Effector memory CD4-positive, alpha-beta T cell (primary cell): Measurements from ENCODE around the gene PROSER3.

ENCODE experiments used
- DNase-seq, 3 donors: peaks; one replicate each; pipeline ENCODE4 v3.0.0-alpha.2; 2020
- H3K27ac ChIP-seq: 2 replicates; pipeline ENCODE4 v1.7.0; 2013; ENCODE audit warnings: mild to moderate bottlenecking, low read length, moderate library complexity; ENCODE audit not compliant: insufficient read depth, poor library complexity, severe bottlenecking
- H3K27me3 ChIP-seq: replicated peaks from 2 replicates; pipeline ENCODE4 v1.7.0; 2013; ENCODE audit warnings: mild to moderate bottlenecking, low read length; ENCODE audit not compliant: insufficient read depth, control insufficient read depth, poor library complexity, severe bottlenecking
- H3K36me3 ChIP-seq: 2 replicates; pipeline ENCODE4 v1.7.0; 2013; ENCODE audit warnings: mild to moderate bottlenecking, low read length, moderate library complexity; ENCODE audit not compliant: control insufficient read depth, insufficient read depth
- H3K4me1 ChIP-seq: 2 replicates; pipeline ENCODE4 v1.7.0; 2013; ENCODE audit warnings: low read length, mild to moderate bottlenecking; ENCODE audit not compliant: control insufficient read depth, insufficient read depth, poor library complexity, severe bottlenecking
- H3K4me3 ChIP-seq: 2 replicates; pipeline ENCODE4 v1.7.0; 2013; ENCODE audit warnings: low read length, low read depth, mild to moderate bottlenecking; ENCODE audit not compliant: insufficient read depth, poor library complexity, severe bottlenecking
- H3K9me3 ChIP-seq: 2 replicates; pipeline ENCODE4 v1.7.0; 2013; ENCODE audit warnings: mild to moderate bottlenecking, low read length, moderate library complexity; ENCODE audit not compliant: control insufficient read depth

PROSER3 gene

GRCh38 chr19:35753634-35754369, 4.2 kb upstream of the PROSER3 start:
- DNase-seq: no peak
- peaks cover 26% of the 10 kb centered on the region for H3K4me1 ChIP-seq
- H3K9me3 ChIP-seq: no peaks in the 10 kb centered on the region
- H3K4me3 ChIP-seq: no peak overlapping the region
- H3K27me3 ChIP-seq: no peaks in the 10 kb centered on the region
- H3K36me3 ChIP-seq: peaks cover 22% of the 10 kb centered on the region
- H3K27ac ChIP-seq: no peak overlapping the region

GRCh38 chr19:35754370-35755130, 3.4 kb upstream of the PROSER3 start:
- Histone ChIP-seq H3K4me1 (peaks cover 28% of the 10 kb centered on the region), H3K4me3 (no peak overlapping the region), H3K27me3 (no peaks in the 10 kb centered on the region), H3K9me3 (no peaks in the 10 kb centered on the region), H3K27ac (no peak overlapping the region), H3K36me3 (peaks cover 22% of the 10 kb centered on the region)
- no peak for DNase-seq

- peaks cover 28% of the 10 kb centered on the region for H3K4me1 ChIP-seq
- H3K27ac ChIP-seq: no peak overlapping the region
- H3K4me3 ChIP-seq: no peak overlapping the region
- H3K27me3 ChIP-seq: no peaks in the 10 kb centered on the region
- H3K9me3 ChIP-seq: no peaks in the 10 kb centered on the region
- H3K36me3 ChIP-seq: peaks cover 22% of the 10 kb centered on the region
- no peak for DNase-seq
These were observed 2.8 kb upstream of the PROSER3 start for GRCh38 chr19:35755131-35755549.

- Histone ChIP-seq H3K36me3 (peaks cover 22% of the 10 kb centered on the region), H3K27me3 (no peaks in the 10 kb centered on the region), H3K9me3 (no peaks in the 10 kb centered on the region), H3K4me1 (peaks cover 28% of the 10 kb centered on the region), H3K4me3 (no peak overlapping the region), H3K27ac (no peak overlapping the region)
- peak; percentile 37 to 45 (median 45) for DNase-seq
These were observed 2.2 kb upstream of the PROSER3 start for GRCh38 chr19:35755550-35756376.

DNA sequence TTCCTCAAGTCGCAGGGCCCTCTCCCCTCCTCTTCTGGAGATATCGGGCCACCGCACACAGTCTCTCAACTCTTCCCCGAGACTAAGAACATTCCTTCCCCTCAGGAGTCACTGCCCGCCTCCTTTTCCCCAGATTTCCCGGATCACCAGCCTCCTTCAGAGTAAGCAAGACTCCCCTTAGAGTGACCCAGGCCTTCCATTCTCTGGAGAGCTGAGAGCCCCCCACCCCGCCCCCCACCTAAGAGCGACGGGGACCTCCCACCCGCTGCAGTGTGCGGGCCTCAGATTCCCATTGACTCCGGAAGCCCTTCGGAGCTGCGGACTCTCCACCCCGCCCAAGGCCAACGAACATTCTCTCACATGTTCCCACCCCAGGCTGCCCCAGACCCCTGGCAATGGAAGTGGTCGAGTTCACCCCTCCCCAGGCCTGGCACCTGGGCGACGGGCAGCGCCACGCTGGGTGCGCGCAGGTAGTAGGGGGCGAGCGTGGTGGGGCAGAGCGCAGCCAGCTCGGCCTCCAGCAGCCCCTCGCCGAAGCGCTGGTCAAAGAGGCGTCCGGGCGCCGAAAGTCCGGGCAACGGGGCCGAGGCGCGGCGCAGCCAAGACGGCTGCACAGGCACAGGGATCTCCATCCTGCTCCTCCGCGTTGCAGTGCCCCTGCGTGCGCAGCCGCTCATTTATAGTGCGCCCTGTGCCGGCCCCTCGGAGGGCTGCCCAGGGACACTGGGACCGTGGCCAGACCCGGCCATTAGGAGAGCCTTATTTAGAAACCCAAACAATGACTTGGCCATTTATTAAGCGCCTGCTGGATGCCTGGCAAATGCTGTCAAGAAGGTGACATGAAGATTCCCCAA, 1.4 kb upstream of the PROSER3 start, which contains the start of gene HSPB6:
Gene HSPB6, minus strand, starts transcription at position 653 of the 854 bp plus-strand sequence. Its CDS starts 21 bp downstream, at position 632.
- no peaks in the 10 kb centered on the region for H3K9me3 ChIP-seq
- H3K27me3 ChIP-seq: no peaks in the 10 kb centered on the region
- H3K27ac ChIP-seq: no peak within 1 kb of the TSS
- DNase-seq: no peak
- peaks cover 28% of the 10 kb centered on the region for H3K4me1 ChIP-seq
- peak within 1 kb of the TSS; percentile 37 for H3K4me3 ChIP-seq
- peaks cover 22% of the 10 kb centered on the region for H3K36me3 ChIP-seq

DNA sequence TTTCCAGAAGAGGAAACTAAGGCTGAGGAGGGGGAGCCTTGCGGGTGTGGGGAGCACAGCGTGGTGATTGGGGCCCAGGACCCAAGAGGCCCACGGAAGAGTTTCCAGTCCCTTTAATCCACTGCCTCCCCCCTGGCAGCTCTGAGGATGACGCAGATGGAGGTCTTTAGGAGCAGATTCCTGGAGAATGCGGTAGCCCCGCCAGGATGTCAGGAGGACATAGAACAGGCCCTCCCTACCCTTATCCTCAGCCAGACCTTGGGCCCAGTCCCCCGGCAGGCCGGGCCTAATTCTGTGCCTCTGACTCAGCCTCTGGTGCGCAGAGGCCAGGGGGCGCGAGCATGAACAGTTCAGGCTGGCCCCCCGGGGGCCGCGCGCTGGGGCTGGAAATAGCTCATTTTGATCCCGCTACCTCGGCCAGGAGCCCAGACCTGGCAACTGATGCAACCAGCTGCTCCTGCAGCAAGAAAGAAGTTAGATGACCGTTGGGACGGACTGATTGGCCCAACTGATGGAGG, 686 bp upstream of the PROSER3 start:
- no peaks in the 10 kb centered on the region for H3K9me3 ChIP-seq
- H3K4me1 ChIP-seq: peaks cover 28% of the 10 kb centered on the region
- peak overlapping the region; percentile 37 for H3K4me3 ChIP-seq
- no peaks in the 10 kb centered on the region for H3K27me3 ChIP-seq
- DNase-seq: no peak
- H3K27ac ChIP-seq: no peak overlapping the region
- H3K36me3 ChIP-seq: peaks cover 23% of the 10 kb centered on the region

DNA sequence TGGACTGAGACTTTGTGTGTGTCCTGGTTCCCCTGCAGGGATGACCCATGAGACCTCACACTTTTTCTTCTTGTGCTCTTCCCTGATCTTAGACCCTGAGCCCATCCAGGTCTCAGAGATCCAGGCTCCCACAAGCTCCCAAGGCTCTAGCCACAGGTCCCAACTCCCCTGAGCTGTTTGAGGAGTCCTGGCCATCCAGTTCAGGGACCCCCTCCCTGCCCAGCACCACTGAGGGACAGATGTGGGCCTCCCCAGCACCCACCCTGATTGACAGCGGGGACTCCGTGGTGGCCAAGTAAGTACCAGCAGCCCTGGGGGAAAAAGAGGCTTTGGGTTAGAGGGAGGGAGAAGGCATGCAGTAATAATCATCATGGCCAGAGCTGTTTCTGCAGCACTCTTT, 1.7 kb downstream of the PROSER3 start:
- Histone ChIP-seq H3K36me3 (peaks cover 11% of the 10 kb centered on the region), H3K4me1 (peaks cover 28% of the 10 kb centered on the region), H3K27me3 (no peaks in the 10 kb centered on the region), H3K27ac (no peak overlapping the region), H3K9me3 (no peaks in the 10 kb centered on the region), H3K4me3 (no peak overlapping the region)
- no peak for DNase-seq

DNA sequence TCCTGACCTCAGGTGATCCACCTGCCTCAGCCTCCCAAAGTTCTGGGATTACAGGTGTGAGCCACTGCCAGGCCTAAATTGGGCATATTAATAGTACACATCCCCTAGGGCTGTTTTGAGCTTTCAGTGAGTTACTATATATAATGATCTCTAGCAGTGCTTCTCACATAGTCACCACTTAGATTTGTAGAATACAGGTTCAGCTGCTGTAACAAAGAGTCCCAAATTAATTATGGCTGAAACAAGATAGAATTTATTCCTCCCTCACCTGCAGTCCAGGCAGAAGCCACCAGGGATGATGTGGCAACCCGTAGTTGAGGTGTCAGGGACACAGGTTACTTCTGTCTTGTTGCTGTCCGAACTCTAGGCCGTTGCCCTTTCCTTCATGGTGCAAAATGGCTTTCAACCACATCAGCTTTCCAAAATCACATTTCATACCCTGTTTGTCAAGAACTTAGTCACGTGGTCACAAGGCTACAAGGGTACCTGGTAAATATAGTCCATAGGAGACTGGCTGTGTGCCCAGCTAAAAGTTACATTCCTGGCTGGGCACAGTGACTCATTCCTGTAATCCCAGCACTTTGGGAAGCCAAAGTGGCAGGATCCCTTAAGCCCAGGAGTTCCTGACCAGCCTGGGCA, 2.9 kb downstream of the PROSER3 start:
- Histone ChIP-seq H3K4me3 (no peak overlapping the region), H3K36me3 (peaks cover 19% of the 10 kb centered on the region), H3K27ac (no peak overlapping the region), H3K27me3 (no peaks in the 10 kb centered on the region), H3K9me3 (no peaks in the 10 kb centered on the region), H3K4me1 (peaks cover 20% of the 10 kb centered on the region)
- DNase-seq: no peak
